Fibroblast of skin of right quadriceps (primary cell): ENCODE results near the gene PGLYRP2.

Experiments used
- DNase-seq: peaks from one replicate; pipeline ENCODE4 v3.0.0-alpha.2; 2013

Gene PGLYRP2

GRCh38 chr19:15453906-15454860 lies 25.1 kb downstream of the PGLYRP2 start:
- DNase-seq: no peak

DNA sequence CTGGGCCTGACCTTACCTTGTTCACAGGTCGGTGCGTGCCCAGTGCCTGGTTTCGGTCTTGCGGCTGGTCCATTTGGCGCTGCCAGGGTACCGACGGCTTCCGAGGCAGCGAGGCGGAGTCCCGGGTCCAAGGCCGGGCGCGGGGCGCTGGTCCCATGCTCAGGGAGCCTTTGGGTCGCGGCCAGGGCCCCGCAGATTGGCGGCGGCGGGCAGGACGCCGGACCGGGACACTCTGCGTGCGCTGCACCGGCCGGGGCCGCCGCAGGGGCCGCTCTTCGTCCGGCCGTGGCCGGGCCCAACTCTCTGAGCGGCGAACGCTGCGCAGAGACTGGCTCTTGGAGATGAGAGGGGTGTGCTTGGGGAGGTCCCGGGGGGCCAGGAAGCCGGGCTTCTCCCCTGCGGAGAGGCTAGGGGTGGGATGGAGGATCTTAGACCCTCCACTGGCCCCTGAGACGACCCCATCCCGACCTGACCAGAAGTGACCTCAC lies 26.2 kb downstream of the PGLYRP2 start:
- no peak for DNase-seq

DNA sequence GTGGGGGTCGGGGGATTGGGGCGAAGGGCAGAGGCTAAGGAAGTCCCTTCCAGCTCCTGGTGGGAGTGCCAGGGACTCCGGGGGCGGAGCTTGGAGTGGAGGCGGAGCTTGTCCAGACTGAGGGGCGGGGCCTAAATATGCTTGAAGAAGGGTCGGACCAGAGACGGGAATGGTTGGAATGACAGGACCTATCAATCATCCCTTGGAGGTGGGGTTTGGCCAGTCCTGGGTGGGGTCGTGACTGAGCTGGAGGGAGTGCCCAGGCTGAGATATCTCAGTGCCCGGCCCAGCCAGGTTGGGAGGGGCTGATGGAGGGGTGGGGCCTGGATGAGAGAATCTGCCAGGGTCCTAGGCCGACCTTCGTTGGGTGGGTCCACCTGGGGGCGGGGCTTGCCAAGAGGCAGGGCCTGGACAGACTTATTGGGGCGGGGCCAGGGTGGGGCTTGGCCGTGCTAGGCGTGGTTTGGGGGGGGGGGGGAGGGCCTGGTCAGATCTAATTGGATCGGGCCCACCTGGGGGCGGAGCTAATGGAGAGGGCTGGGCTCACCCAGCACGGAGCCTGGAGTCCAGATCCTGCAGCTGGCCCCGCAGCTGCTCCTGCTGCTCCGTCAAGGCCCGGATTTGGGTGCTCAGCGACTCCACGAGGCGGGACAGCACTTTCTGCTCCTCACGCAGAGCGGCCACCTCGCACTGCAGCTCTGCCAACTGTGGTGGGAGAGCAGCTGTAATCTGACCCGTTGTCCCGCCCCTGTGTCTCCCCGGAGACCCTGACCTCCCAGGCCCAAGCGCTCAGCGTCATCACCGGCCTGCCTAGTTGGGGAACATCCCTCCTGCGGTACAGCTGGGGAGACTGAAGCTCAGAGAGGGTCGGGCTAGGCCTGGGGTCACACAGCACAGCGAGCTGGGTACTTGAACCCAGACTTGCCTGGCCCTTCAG lies 26.9 kb downstream of the PGLYRP2 start:
- DNase-seq: peak; percentile 74

DNA sequence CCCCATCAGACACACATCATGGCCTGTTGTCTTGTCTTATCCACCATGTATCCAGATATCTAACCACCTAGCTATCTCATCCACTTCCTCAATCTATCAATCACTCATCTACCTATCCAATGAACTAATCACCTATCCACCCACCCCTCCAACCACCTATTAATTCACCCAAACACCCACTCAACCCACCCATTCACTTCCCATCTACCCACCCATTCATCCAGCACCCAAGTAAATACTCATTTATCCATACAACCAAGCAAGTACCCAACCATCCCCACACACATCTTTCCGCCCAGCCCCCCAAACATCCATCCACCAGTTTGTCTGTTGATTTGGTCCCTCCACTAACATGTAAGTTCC lies 28.8 kb downstream of the PGLYRP2 start:
- DNase-seq: no peak

GRCh38 chr19:15449620-15450527 lies 29.4 kb downstream of the PGLYRP2 start, which contains the start of gene WIZ:
Gene WIZ, minus strand, starts transcription at chr19:15449956. Its CDS starts 1,649 bp downstream, at chr19:15448307.
- peak; percentile 83 for DNase-seq

DNA sequence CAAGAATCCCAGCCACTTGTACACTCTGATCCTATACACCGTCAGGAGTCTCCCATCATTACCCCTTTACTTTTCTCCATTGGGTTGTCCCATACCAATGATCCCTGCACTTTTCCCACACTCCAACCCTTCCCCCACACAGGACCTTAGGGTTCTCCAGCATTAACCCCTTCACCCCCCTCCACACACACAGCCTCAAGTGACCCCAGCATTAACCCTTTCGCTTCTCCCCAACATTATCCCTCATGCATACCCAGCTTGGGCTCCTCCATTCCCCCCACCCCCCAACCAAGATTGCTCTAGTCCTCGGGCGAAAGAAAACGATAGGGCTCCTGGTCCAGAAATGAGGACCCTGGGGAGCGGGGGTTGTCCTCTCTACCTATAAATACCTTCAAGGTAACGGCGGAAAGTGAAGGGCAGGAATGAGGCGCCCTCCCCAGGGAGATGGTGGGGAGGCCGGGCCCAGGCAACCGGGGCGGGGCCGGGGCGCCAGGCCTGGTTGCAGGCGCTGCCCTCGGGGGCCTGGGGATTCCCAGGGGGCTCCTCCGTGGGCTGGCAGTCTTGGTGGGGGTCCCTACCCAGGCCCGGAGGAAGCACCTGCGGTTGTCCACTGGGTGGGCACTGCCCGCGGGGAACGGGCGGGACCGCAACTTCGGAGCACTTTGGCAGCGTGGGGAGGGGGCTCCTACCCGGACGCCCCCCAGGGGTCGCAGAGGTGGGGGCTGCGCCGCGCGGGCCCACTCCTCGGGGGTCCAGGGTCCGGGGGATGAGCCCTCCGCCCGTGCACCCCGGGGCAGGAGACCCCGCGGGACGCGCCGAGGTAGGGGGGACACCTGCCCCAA lies 30.3 kb downstream of the PGLYRP2 start:
- no peak for DNase-seq

DNA sequence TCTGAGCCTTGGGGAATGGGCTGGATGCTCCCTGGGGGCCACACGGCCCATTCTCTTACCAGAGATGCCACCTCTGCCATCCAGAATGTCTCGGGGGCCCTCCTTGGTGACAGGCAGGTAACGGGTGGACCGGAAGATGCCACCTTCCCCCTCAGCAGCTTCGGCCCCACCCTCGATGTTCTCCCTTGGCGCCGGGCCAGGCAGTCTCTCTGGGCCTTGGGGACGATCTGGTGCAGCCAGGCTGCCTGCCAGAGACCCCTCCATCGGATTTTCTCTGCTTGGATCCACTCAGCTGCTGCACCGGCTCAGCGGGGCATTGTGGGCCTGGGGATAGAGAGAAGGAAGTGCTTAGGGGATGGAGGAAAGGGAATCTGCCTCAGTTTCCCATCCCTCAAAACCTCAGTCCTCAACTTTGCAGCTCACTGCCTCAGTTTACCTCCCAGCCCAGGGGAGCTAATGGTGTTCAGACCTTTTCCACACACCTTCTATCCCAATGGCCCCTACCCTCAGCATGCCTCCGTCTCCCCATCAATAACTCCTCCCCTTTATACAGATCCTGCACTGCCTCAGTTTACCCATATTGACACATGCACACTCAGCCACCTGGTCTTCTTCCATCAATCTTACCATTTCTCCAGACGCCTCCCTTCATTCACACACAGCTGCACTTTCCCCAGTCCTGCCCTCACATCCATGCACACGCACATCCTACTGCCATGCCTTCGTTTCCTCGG lies 31.1 kb downstream of the PGLYRP2 start:
- DNase-seq: no peak

DNA sequence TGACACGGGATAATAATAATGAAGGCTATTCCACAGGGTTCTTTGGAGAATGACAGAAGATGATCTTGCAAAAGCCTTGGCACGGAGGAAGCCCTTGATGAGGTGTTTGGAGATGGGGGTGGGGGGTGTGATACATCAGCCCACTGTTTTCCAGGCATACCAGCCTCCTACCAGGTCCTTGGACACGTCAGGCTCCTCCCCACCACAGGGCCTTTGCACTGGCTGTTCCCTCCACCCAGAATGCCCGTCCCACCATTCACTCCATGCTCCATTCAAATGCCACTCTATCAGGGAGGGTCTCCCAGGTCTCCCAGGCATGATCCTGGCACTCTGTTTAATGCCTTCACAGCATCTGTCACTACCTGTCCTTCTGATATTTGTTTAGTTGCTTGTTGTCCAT lies 32.2 kb downstream of the PGLYRP2 start:
- DNase-seq: no peak

GRCh38 chr19:15445807-15446376 lies 33.4 kb downstream of the PGLYRP2 start:
- DNase-seq: no peak

GRCh38 chr19:15445227-15445605 lies 34.1 kb downstream of the PGLYRP2 start:
- no peak for DNase-seq

DNA sequence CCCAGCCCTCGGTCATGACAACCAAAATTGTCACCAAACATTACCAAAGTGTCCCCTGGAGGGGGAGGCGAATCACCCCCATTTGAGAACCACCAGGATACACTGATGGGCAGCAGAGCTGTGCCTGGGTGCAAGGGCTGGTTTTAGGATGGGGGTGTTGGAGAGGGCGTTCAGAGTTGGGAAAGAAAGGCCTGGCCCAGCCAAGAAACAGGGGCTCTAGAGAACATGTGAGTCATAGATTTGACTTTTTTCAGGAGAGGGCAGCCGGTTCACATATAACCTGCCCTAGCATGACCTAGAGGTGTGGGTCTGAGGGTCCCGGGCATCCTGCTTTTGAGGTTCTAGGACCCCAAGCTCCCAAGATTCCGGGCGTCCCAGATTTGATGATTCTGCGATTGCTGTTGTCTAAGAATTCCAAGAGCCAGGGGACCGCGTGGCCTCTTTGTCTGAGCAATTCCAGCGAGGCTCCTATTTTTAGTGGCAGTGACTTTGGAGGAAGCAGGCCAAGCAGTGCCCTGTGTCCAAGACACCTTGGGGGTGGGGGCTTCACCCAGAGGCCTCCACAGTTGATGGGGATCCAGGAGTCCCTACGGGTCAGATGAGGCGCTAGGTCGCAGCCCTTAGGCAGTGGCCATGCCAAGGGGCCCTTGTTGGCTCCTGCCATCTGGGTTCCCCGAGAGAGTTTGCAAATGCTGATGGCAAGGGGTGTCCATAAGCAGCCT lies 34.6 kb downstream of the PGLYRP2 start:
- DNase-seq: no peak

DNA sequence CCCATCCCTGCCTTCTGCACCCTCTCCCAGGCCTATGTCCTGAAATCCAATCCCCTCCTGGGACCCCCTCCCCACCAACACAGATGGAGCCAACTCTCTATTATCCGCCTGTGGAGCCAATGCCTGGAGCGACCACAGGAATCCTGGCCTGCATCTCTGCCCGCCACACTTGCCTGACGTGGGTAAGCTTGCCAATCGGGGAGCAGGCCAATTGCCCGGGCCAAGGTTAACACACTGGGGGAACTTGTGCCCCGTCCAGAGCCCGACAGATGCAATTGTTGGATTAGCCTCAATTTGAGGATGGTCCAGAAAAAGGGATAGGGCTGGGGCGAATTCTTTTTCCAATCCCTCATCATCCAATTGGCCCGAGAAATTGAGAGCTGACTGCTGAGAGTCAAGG lies 35.5 kb downstream of the PGLYRP2 start:
- DNase-seq: no peak

DNA sequence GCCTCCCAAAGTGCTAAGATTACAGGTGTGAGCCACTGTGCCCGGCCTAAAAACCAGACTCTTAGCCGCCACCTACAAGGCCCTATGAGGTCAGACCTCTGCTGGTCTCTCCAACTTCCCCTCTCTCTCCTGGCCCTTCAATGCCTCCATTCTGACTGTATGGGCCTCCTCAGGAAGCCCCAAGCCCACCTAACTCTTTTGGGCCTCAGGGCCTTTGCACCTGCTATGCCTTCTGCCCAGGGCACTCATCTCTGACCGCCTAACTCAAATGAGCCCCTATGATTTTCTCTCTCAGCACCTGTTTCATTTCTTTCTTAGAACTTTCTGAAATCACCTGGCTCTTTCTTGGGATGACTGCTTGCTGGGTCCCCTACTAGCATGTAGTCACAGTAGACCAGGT lies 36.0 kb downstream of the PGLYRP2 start:
- DNase-seq: no peak

DNA sequence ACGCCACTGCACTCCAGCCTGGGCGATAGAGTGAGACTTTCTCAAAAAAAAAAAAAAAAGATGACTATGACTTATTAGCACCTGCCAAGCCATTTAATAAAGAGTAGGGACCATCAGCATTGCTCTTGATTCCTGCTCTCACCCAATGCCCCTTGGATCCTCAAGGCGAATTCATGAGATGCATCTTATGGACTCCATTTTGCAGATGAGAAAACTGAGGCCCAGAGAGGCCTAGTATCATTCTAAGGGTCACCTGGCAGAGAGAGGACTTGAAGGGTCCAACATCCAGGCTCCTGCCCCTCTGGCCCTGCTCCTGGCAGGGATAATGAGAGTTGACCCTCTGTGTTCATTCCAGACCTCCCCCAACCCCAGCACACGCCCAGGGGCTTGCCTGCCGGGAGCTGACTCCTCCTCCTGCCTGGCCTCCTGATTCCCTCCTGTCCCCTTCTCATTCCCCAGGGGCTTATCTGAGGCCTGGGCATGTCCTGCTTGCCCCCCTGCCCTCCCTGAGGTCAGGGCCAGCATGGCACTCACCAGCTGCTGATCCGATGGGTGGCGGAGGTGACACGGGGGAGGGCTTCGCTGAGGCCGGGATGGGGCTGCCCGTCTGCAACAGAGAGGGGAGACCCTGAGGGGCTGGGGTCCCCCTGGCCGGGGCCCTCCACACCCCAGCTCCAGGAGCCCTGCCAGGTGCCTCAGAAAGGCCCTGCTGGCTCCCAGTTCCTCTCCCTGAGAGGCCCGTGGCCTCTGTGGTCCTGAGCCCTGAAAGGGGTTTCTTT lies 37.0 kb downstream of the PGLYRP2 start:
- DNase-seq: no peak

DNA sequence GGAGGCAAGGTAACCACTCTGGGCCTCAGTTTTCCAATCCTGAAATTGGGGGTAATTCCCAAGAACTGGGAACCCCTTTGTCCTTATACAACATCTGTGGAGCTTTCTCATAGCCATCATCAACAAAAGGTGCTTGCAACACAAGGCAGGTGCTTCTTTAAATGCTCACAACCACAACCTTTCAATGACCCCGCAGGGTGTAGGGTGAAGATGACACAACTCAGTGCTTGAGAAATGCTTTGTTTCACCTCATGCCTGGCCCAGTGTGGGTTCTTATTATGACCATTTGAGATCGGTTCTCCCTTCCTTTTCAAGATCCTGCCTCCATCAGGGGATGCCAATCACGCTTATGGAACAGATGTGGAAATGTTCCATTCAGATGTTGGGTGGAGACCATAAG lies 38.0 kb downstream of the PGLYRP2 start:
- no peak for DNase-seq

DNA sequence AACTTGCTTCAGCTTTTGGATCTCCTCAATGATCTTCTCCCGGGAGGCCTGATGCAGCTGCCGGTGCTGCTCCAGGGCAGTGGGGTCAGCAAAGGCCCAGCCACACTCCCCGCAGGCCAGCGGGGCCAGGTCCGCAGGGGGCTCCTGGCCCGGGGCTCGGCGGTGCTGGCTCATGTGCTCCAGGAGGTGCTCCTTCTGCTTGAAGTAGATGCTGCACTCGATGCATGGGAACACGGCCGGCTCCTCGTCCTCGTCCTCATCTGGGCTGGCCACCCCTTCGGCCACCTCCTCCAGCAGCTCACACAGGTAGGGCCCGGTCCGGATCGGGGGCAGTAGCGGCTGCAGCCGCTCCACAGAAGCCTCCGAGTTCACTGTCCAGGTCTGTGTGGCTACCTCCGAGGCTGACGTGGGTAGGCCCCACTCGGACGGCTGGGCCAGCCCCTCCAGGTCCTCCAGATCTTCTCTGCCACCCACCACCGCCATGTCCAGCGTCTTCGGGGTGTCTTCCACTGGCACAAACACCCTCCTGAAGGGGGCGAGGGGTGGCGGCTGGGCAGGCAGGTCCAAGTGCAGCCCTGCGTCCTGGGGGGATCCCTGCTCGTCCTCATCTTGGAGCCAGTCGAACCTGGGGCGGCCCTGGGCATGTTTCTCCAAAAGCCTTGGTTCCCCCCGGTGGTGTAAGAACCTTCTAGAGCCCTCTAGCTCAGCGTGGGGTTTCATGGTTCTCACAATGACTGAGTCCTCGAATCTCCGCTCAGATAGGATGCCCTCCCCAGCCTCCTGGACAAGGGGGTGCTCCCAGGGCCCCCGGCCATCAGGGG lies 39.3 kb downstream of the PGLYRP2 start:
- DNase-seq: no peak

- no peak for DNase-seq
These were observed 40.1 kb downstream of the PGLYRP2 start for GRCh38 chr19:15439078-15439799.
